A673 (cell line): ENCODE measurements around the gene TNFSF10. TPM values are rescaled to one million over a fixed set of nuclear protein-coding genes. Genes with fewer than 3 reads are reported as not detected.

Source experiments
- BruUV-seq: library from RNA; stranded (reverse); fragments of 400-500 nt; replicated peaks from 2 replicates; lab custom pipeline; 2021; lab: Mats Ljungman, UMichigan
- CTCF ChIA-PET: fragments of 300-600 bp; sonication (Branson Sonifier 250); formaldehyde crosslinking; loops from one replicate; lab custom pipeline; 2022; ENCODE audit warnings: antibody characterized with exemption; lab: Charles Lee
- POLR2A ChIA-PET: fragments of 300-600 bp; sonication (Branson Sonifier 250); formaldehyde crosslinking; loops from one replicate; lab custom pipeline; 2022; ENCODE audit warnings: antibody characterized with exemption; ENCODE audit not compliant: low non-redundant PET; lab: Charles Lee
- DNase-seq: peaks from one replicate; pipeline ENCODE4 v3.0.0-alpha.2; 2015; ENCODE audit warnings: low spot score
- H3K27ac ChIP-seq: fragments of 200-600 bp; sonication (generic); 2 replicates; pipeline ENCODE4 v1.5.1; 2016; ENCODE audit warnings: mixed run types, low read depth, mild to moderate bottlenecking, mixed read lengths, antibody characterized with exemption, low read length; ENCODE audit not compliant: poor library complexity, severe bottlenecking
- H3K27me3 ChIP-seq: fragments of 200-600 bp; sonication (generic); replicated peaks from 2 replicates; pipeline ENCODE4 v1.6.1; 2017; ENCODE audit warnings: mixed run types, low read depth, mild to moderate bottlenecking, mixed read lengths, antibody characterized with exemption, low read length; ENCODE audit not compliant: insufficient read depth, poor library complexity
- H3K36me3 ChIP-seq: fragments of 200-600 bp; sonication (generic); 2 replicates; pipeline ENCODE4 v1.6.1; 2016; ENCODE audit warnings: mixed run types, mild to moderate bottlenecking, mixed read lengths, antibody characterized with exemption, low read length; ENCODE audit not compliant: insufficient read depth, poor library complexity, severe bottlenecking
- H3K4me1 ChIP-seq: fragments of 200-600 bp; sonication (generic); 2 replicates; pipeline ENCODE4 v1.6.1; 2017; ENCODE audit warnings: mixed run types, mild to moderate bottlenecking, mixed read lengths, antibody characterized with exemption, low read length; ENCODE audit not compliant: insufficient read depth, poor library complexity, severe bottlenecking
- H3K4me3 ChIP-seq: fragments of 200-600 bp; sonication (generic); 2 replicates; pipeline ENCODE4 v1.5.1; 2016; ENCODE audit warnings: low read depth, mixed run types, mild to moderate bottlenecking, mixed read lengths, low read length; ENCODE audit not compliant: poor library complexity, severe bottlenecking
- H3K9me3 ChIP-seq: fragments of 200-600 bp; sonication (generic); 2 replicates; pipeline ENCODE4 v1.6.1; 2016; ENCODE audit warnings: mixed run types, low read depth, mild to moderate bottlenecking, mixed read lengths, antibody characterized with exemption, low read length; ENCODE audit not compliant: poor library complexity, severe bottlenecking
- CTCF ChIP-seq: fragments of 300-800, 200-600 bp; sonication (generic); conservative IDR thresholded peaks from 2 replicates; pipeline ENCODE4 v1.5.1; 2017; ENCODE audit warnings: low read depth, mild to moderate bottlenecking, antibody characterized with exemption, low read length, moderate library complexity, mixed read lengths
- EZH2 ChIP-seq: fragments of 200-600 bp; sonication (generic); IDR thresholded peaks from 2 replicates; pipeline ENCODE4 v1.6.1; 2017; ENCODE audit warnings: borderline replicate concordance, low read depth, mild to moderate bottlenecking, mixed read lengths, antibody characterized with exemption, low read length; ENCODE audit not compliant: poor library complexity, severe bottlenecking
- intact Hi-C: fragments of 100-400 bp; cut with micrococcal nuclease; formaldehyde crosslinking; loops from one replicate; pipeline ENCODE4 v1.10.0; 2022; ENCODE audit not compliant: unreplicated experiment
- total RNA-seq: library from RNA; stranded (reverse); gene quantifications from 2 replicates; pipeline ENCODE4 v1.2.3, GENCODE V29; 2021

TNFSF10 gene
- total RNA-seq, 1 experiment from 2014 or later: not detected

GRCh38 chr3:172560586-172560985 is 37.4 kb upstream of the TNFSF10 start:
- POLR2A ChIA-PET: no interaction called here

GRCh38 chr3:172560026-172560425 is 36.8 kb upstream of the TNFSF10 start:
- Histone ChIP-seq H3K9me3 (no peaks in the 10 kb centered on the region), H3K27me3 (no peaks in the 10 kb centered on the region), H3K4me3 (no peak overlapping the region), H3K27ac (no peak overlapping the region), H3K36me3 (no peaks in the 10 kb centered on the region), H3K4me1 (peaks cover 6% of the 10 kb centered on the region)
- intact Hi-C loops: no loop called here
- DNase-seq: no peak
- TF ChIP-seq EZH2 (no peak), CTCF (no peak)
- ChIA-PET CTCF (no interaction called here), POLR2A (no interaction called here)
- BruUV-seq: no TSS peak

More at GRCh38 chr3:172560586-172560985, 37.4 kb upstream of the TNFSF10 start:
- no peaks in the 10 kb centered on the region for H3K36me3 ChIP-seq
- TF ChIP-seq CTCF: no peak
- TF ChIP-seq EZH2: no peak
- no peaks in the 10 kb centered on the region for H3K9me3 ChIP-seq
- no peak overlapping the region for H3K4me3 ChIP-seq
- H3K4me1 ChIP-seq: peaks cover 6% of the 10 kb centered on the region
- DNase-seq: no peak
- intact Hi-C loops: no loop called here
- no peak overlapping the region for H3K27ac ChIP-seq
- CTCF ChIA-PET: no interaction called here
- BruUV-seq: no TSS peak
- H3K27me3 ChIP-seq: no peaks in the 10 kb centered on the region

GRCh38 chr3:172559020-172559419 is 35.8 kb upstream of the TNFSF10 start:
- Histone ChIP-seq H3K27me3 (no peaks in the 10 kb centered on the region), H3K4me1 (peaks cover 6% of the 10 kb centered on the region), H3K27ac (no peak overlapping the region), H3K9me3 (no peaks in the 10 kb centered on the region), H3K36me3 (no peaks in the 10 kb centered on the region), H3K4me3 (no peak overlapping the region)
- TF ChIP-seq EZH2: no peak
- no peak for TF ChIP-seq CTCF
- intact Hi-C loops: no loop called here
- POLR2A ChIA-PET: no interaction called here
- CTCF ChIA-PET: no interaction called here
- BruUV-seq: no TSS peak
- DNase-seq: no peak
